Right lobe of liver (tissue), 6 donors: Measurements from ENCODE around the gene PDSS2. TPM values are rescaled to one million over a fixed set of nuclear protein-coding genes. Genes with fewer than 3 reads are reported as not detected.

Experiments
- ATAC-seq, 4 donors: fragments of 200-7000 bp; cut with Tn5 transposase; one replicate each; pipeline ENCODE4 v1.9.1; 2020; ENCODE audit warnings: mild to moderate bottlenecking in 4 of 4, moderate library complexity in 4 of 4
- DNase-seq, 3 donors: peaks; one replicate each; pipeline ENCODE4 v3.0.0-alpha.2; 2020
- H3K27ac ChIP-seq, 3 donors: fragments of 200-600 bp; one replicate each; pipeline ENCODE4 v1.8.0; 2022
- H3K27me3 ChIP-seq, 2 donors: fragments of 200-600 bp; one replicate each; pipeline ENCODE4 v1.8.0; 2022
- H3K36me3 ChIP-seq, 4 donors: fragments of 200-600 bp; sonication (generic) in 1 of 4; one replicate each; pipeline versions ENCODE4 v1.5.1 to v1.8.0; 2017 to 2022; ENCODE audit warnings: control low read depth in 1 of 4
- H3K4me1 ChIP-seq, 4 donors: fragments of 200-600 bp; sonication (generic) in 1 of 4; one replicate each; pipeline versions ENCODE4 v1.5.1 to v1.8.0; 2017 to 2022; ENCODE audit warnings: control low read depth in 1 of 4
- H3K4me3 ChIP-seq, 3 donors: fragments of 200-600 bp; one replicate each; pipeline ENCODE4 v1.8.0; 2022
- H3K9me3 ChIP-seq, 4 donors: fragments of 200-600 bp; sonication (generic) in 1 of 4; one replicate each; pipeline versions ENCODE4 v1.5.1 to v1.8.0; 2017 to 2022; ENCODE audit warnings: control low read depth in 1 of 4
- CTCF ChIP-seq, 4 donors: fragments of 200-600 bp in 3 of 4; fragments of 450-650 bp in 1 of 4; IDR thresholded peaks; one replicate each; pipeline versions ENCODE4 v1.5.1 to v1.8.0; 2016 to 2022; ENCODE audit warnings: antibody characterized with exemption in 4 of 4, mild to moderate bottlenecking in 2 of 4
- POLR2A ChIP-seq: fragments of 450-650 bp; IDR thresholded peaks from one replicate; pipeline ENCODE4 v1.6.1; 2017; ENCODE audit warnings: antibody characterized with exemption, mild to moderate bottlenecking
- WGBS: methylation state at CpG from one replicate; pipeline ENCODE4 v1.1.6; 2018; ENCODE audit warnings: low coverage, low lambda C conversion rate; ENCODE audit not compliant: insufficient coverage; ENCODE audit errors: missing lambda C conversion rate; 5-methylcytosine and 5-hydroxymethylcytosine counted together
- intact Hi-C, 2 donors: fragments of 100-400 bp; cut with DNase I; formaldehyde crosslinking; loops; one replicate each; pipeline versions ENCODE4 v1.11.2 to v1.14.1; 2022
- total RNA-seq, 6 experiments: library from RNA; depleted of rRNA in 2 of 6; stranded (reverse); fragments of >200 nt in 2 of 6; fragmentation: NEBNext Ultra II Directional in 3 of 6; extraction: Animal tissue kit (Norgen Biotek cat#: 25700) in 3 of 6; gene quantifications; one replicate each; pipeline versions ENCODE4 v1.1.0 to v1.2.4, GENCODE V29; 2016 to 2023
- donor health status: DM: no; HTN: yes; CAD: no.
- donor health status: DM: no; HTN: no; CAD: no.
- donor health status: DM: no; HTN: no; CAD: no.
- donor health status: DM: no; HTN: yes; CAD: no.
- donor health status: DM: no; HTN: yes; CAD: no.

The PDSS2 gene
- total RNA-seq, 6 experiments from 2014 or later = 17.0 to 25.1 (median 19.0) TPM

- Histone ChIP-seq H3K4me3 (no peak overlapping the region), H3K27me3 (no peaks in the 10 kb centered on the region), H3K36me3 (no peaks in the 10 kb centered on the region), H3K27ac (no peak overlapping the region), H3K9me3 (no peaks in the 10 kb centered on the region), H3K4me1 (no peaks in the 10 kb centered on the region)
- intact Hi-C loops = no loop called here
- ATAC-seq = no peak
- no peak for TF ChIP-seq POLR2A
- no peak for TF ChIP-seq CTCF (IDR thresholded peaks at IDR 0.05)
- no peak for DNase-seq
- 100% methylated on average over 1 of the region's 1 CpG for WGBS
Measured at GRCh38 chr6:107348224-107348623, 111.1 kb downstream of the PDSS2 start.

- no peak overlapping the region for H3K4me3 ChIP-seq
- intact Hi-C loops = no loop called here
- TF ChIP-seq POLR2A (no peak), CTCF (IDR thresholded peaks at IDR 0.05) (no peak)
- H3K4me1 ChIP-seq = no peaks in the 10 kb centered on the region
- no peaks in the 10 kb centered on the region for H3K9me3 ChIP-seq
- H3K27ac ChIP-seq = no peak overlapping the region
- H3K27me3 ChIP-seq = no peaks in the 10 kb centered on the region
- DNase-seq (no peak), ATAC-seq (no peak)
- H3K36me3 ChIP-seq = no peaks in the 10 kb centered on the region
Measured at GRCh38 chr6:107345393-107345792, 114.0 kb downstream of the PDSS2 start.

- Histone ChIP-seq H3K36me3 (no peaks in the 10 kb centered on the region), H3K4me3 (no peak overlapping the region), H3K4me1 (no peaks in the 10 kb centered on the region), H3K27ac (no peak overlapping the region), H3K9me3 (no peaks in the 10 kb centered on the region), H3K27me3 (no peaks in the 10 kb centered on the region)
- WGBS = 83% methylated on average over 2 of the region's 2 CpGs
- ATAC-seq (no peak), DNase-seq (no peak)
- TF ChIP-seq CTCF (IDR thresholded peaks at IDR 0.05) (no peak), POLR2A (no peak)
- intact Hi-C loops = no loop called here
Measured at GRCh38 chr6:107344981-107345380, 114.4 kb downstream of the PDSS2 start.

- Histone ChIP-seq H3K4me1 (no peaks in the 10 kb centered on the region), H3K27me3 (no peaks in the 10 kb centered on the region), H3K27ac (no peak overlapping the region), H3K9me3 (no peaks in the 10 kb centered on the region), H3K36me3 (no peaks in the 10 kb centered on the region), H3K4me3 (no peak overlapping the region)
- TF ChIP-seq CTCF (IDR thresholded peaks at IDR 0.05) = no peak
- TF ChIP-seq POLR2A = no peak
- ATAC-seq = no peak
- WGBS = 100% methylated on average over 2 of the region's 2 CpGs
- no peak for DNase-seq
- intact Hi-C loops = no loop called here
Measured at GRCh38 chr6:107344383-107344782, 115.0 kb downstream of the PDSS2 start.

GRCh38 chr6:107342144-107342543 is 117.2 kb downstream of the PDSS2 start:
- ATAC-seq (no peak), DNase-seq (no peak)
- TF ChIP-seq POLR2A = no peak
- no peak for TF ChIP-seq CTCF (IDR thresholded peaks at IDR 0.05)
- H3K9me3 ChIP-seq = no peaks in the 10 kb centered on the region
- H3K27me3 ChIP-seq = no peaks in the 10 kb centered on the region
- intact Hi-C loops = no loop called here
- 89% methylated on average over 2 of the region's 2 CpGs for WGBS
- H3K36me3 ChIP-seq = no peaks in the 10 kb centered on the region
- H3K4me1 ChIP-seq = no peaks in the 10 kb centered on the region
- no peak overlapping the region for H3K27ac ChIP-seq
- no peak overlapping the region for H3K4me3 ChIP-seq
